Left lung (tissue), 10 donors: ENCODE data around the gene ZNF746. TPM values are rescaled to one million over a fixed set of nuclear protein-coding genes. Genes with fewer than 3 reads are reported as not detected.

Source experiments
- ATAC-seq: fragments of 200-7000 bp; cut with Tn5 transposase; one replicate; pipeline ENCODE4 v1.9.1; 2020; ENCODE audit warnings: moderate library complexity
- DNase-seq, 4 donors: peaks; one replicate each; pipeline ENCODE4 v3.0.0-alpha.2; 2013 to 2020
- H3K27ac ChIP-seq, 2 donors: fragments of 200-600 bp; sonication (generic) in 1 of 2; one replicate each; pipeline versions ENCODE4 v1.5.0 to v1.8.0; 2020 to 2021
- H3K27me3 ChIP-seq, 2 donors: fragments of 200-600 bp; sonication (generic) in 1 of 2; one replicate each; pipeline versions ENCODE4 v1.5.0 to v1.8.0; 2020 to 2021
- H3K36me3 ChIP-seq, 2 donors: fragments of 200-600 bp; sonication (generic) in 1 of 2; one replicate each; pipeline versions ENCODE4 v1.5.0 to v1.8.0; 2020 to 2021
- H3K4me1 ChIP-seq, 2 donors: fragments of 200-600 bp; one replicate each; pipeline ENCODE4 v1.8.0; 2021
- H3K4me3 ChIP-seq, 2 donors: fragments of 200-600 bp; sonication (generic) in 1 of 2; one replicate each; pipeline versions ENCODE4 v1.5.0 to v1.8.0; 2020 to 2021; ENCODE audit warnings: mild to moderate bottlenecking in 1 of 2
- H3K9me3 ChIP-seq, 2 donors: fragments of 200-600 bp; sonication (generic) in 1 of 2; one replicate each; pipeline versions ENCODE4 v1.5.0 to v1.8.0; 2020 to 2021
- CTCF ChIP-seq, 2 donors: fragments of 200-600 bp; sonication (generic) in 1 of 2; IDR thresholded peaks; one replicate each; pipeline versions ENCODE4 v1.5.0 to v1.8.0; 2021; ENCODE audit warnings: antibody characterized with exemption in 2 of 2
- intact Hi-C, 2 donors: fragments of 100-400 bp; cut with DNase I; formaldehyde crosslinking; loops; one replicate each; pipeline versions ENCODE4 v1.11.2 to v1.14.2; 2022
- polyA plus RNA-seq, 6 donors: library from polyadenylated mRNA; unstranded; fragments of 120-200 nt; gene quantifications; one replicate each; pipeline ENCODE4 v1.2.1, GENCODE V29; 2013; ENCODE audit not compliant: insufficient read length in 6 of 6
- total RNA-seq, 2 donors: library from RNA; stranded (reverse); fragmentation: NEBNext Ultra II Directional; extraction: Animal tissue kit (Norgen Biotek cat#: 25700); gene quantifications; one replicate each; pipeline ENCODE4 v1.2.1, GENCODE V29; 2021
- donor health status: DM: no; HTN: yes; CAD: no.
- donor health status: DM: no; HTN: no; CAD: no.

ZNF746 gene
- total and polyA plus RNA-seq, 8 donors: 13.4 to 22.9 (median 15.8) TPM

GRCh38 chr7:149467321-149467859 is 30.2 kb downstream of the ZNF746 start:
- ATAC-seq (no peak), DNase-seq (no peak)
- Histone ChIP-seq H3K27me3 (peaks cover 0 to 3% of the 10 kb centered on the region in 2 donors), H3K4me3 (no peak overlapping the region), H3K27ac (no peak overlapping the region), H3K36me3 (peaks cover 0 to 11% of the 10 kb centered on the region in 2 donors), H3K4me1 (no peaks in the 10 kb centered on the region), H3K9me3 (no peaks in the 10 kb centered on the region)
- intact Hi-C loops: no loop called here
- TF ChIP-seq CTCF (IDR thresholded peaks at IDR 0.05): no peak

- no peak for TF ChIP-seq CTCF (IDR thresholded peaks at IDR 0.05)
- Histone ChIP-seq H3K36me3 (peaks cover 0 to under 1% of the 10 kb centered on the region in 2 donors), H3K27me3 (peaks cover 3 to 9% of the 10 kb centered on the region in 2 donors), H3K27ac (no peak overlapping the region), H3K9me3 (no peaks in the 10 kb centered on the region), H3K4me3 (no peak overlapping the region), H3K4me1 (peaks cover 0 to 2% of the 10 kb centered on the region in 2 donors)
- ATAC-seq (no peak), DNase-seq (no peak)
- intact Hi-C loops: no loop called here
Observed at GRCh38 chr7:149466364-149466763, 31.2 kb downstream of the ZNF746 start.

GRCh38 chr7:149463500-149464161 is 34.0 kb downstream of the ZNF746 start:
- H3K4me1 ChIP-seq: peaks cover 4 to 19% of the 10 kb centered on the region in 2 donors
- H3K27ac ChIP-seq: no peak overlapping the region
- ATAC-seq (no peak), DNase-seq (no peak)
- no peaks in the 10 kb centered on the region for H3K36me3 ChIP-seq
- H3K4me3 ChIP-seq: no peak overlapping the region
- no peaks in the 10 kb centered on the region for H3K9me3 ChIP-seq
- no peak for TF ChIP-seq CTCF (IDR thresholded peaks at IDR 0.05)
- H3K27me3 ChIP-seq: peaks cover 3 to 29% of the 10 kb centered on the region in 2 donors
- intact Hi-C loops: no loop called here

- Histone ChIP-seq H3K9me3 (no peaks in the 10 kb centered on the region), H3K4me1 (peaks cover 4 to 23% of the 10 kb centered on the region in 2 donors), H3K36me3 (no peaks in the 10 kb centered on the region), H3K4me3 (no peak overlapping the region), H3K27ac (no peak overlapping the region), H3K27me3 (peaks cover 3 to 29% of the 10 kb centered on the region in 2 donors)
- ATAC-seq: no peak
- TF ChIP-seq CTCF (IDR thresholded peaks at IDR 0.05): no peak
- intact Hi-C loops: no loop called here
- no peak for DNase-seq
Observed at GRCh38 chr7:149462101-149462520, 35.5 kb downstream of the ZNF746 start.

- ATAC-seq: peak; percentile 99
- Histone ChIP-seq H3K27me3 (peaks cover 3 to 29% of the 10 kb centered on the region in 2 donors), H3K4me1 (peaks cover 4 to 23% of the 10 kb centered on the region in 2 donors), H3K27ac (peak within 1 kb of the TSS; percentile 75 to 78), H3K9me3 (no peaks in the 10 kb centered on the region), H3K4me3 (peak within 1 kb of the TSS; percentile 65 to 76), H3K36me3 (peaks cover 0 to 13% of the 10 kb centered on the region in 2 donors)
- peak; percentile 34 to 60 for TF ChIP-seq CTCF (IDR thresholded peaks at IDR 0.05)
- peak; percentile 69 to 93 (median 87) for DNase-seq
- intact Hi-C loops: no loop called here
Observed at GRCh38 chr7:149460493-149461277, 36.9 kb downstream of the ZNF746 start, which contains the start of gene ZNF777. Gene ZNF777 (minus strand): TSS chr7:149461062. CDS start chr7:149456022, 5,040 bp downstream.
